Effector memory CD4-positive, alpha-beta T cell (primary cell): ENCODE data around the gene NUP54.

Experiments
- DNase-seq, 3 donors: peaks; one replicate each; pipeline ENCODE4 v3.0.0-alpha.2; 2020
- H3K27ac ChIP-seq: 2 replicates; pipeline ENCODE4 v1.7.0; 2013; ENCODE audit warnings: mild to moderate bottlenecking, low read length, moderate library complexity; ENCODE audit not compliant: insufficient read depth, poor library complexity, severe bottlenecking
- H3K27me3 ChIP-seq: replicated peaks from 2 replicates; pipeline ENCODE4 v1.7.0; 2013; ENCODE audit warnings: mild to moderate bottlenecking, low read length; ENCODE audit not compliant: insufficient read depth, control insufficient read depth, poor library complexity, severe bottlenecking
- H3K36me3 ChIP-seq: 2 replicates; pipeline ENCODE4 v1.7.0; 2013; ENCODE audit warnings: mild to moderate bottlenecking, low read length, moderate library complexity; ENCODE audit not compliant: control insufficient read depth, insufficient read depth
- H3K4me1 ChIP-seq: 2 replicates; pipeline ENCODE4 v1.7.0; 2013; ENCODE audit warnings: low read length, mild to moderate bottlenecking; ENCODE audit not compliant: control insufficient read depth, insufficient read depth, poor library complexity, severe bottlenecking
- H3K4me3 ChIP-seq: 2 replicates; pipeline ENCODE4 v1.7.0; 2013; ENCODE audit warnings: low read length, low read depth, mild to moderate bottlenecking; ENCODE audit not compliant: insufficient read depth, poor library complexity, severe bottlenecking
- H3K9me3 ChIP-seq: 2 replicates; pipeline ENCODE4 v1.7.0; 2013; ENCODE audit warnings: mild to moderate bottlenecking, low read length, moderate library complexity; ENCODE audit not compliant: control insufficient read depth

The NUP54 gene

GRCh38 chr4:76108467-76109181 is 39.6 kb downstream of the NUP54 start:
- no peaks in the 10 kb centered on the region for H3K4me1 ChIP-seq
- no peaks in the 10 kb centered on the region for H3K9me3 ChIP-seq
- H3K4me3 ChIP-seq = no peak overlapping the region
- DNase-seq = no peak
- H3K36me3 ChIP-seq = no peaks in the 10 kb centered on the region
- H3K27me3 ChIP-seq = no peaks in the 10 kb centered on the region
- no peak overlapping the region for H3K27ac ChIP-seq

- no peak overlapping the region for H3K27ac ChIP-seq
- H3K4me3 ChIP-seq = no peak overlapping the region
- DNase-seq = no peak
- no peaks in the 10 kb centered on the region for H3K27me3 ChIP-seq
- H3K4me1 ChIP-seq = no peaks in the 10 kb centered on the region
- H3K9me3 ChIP-seq = no peaks in the 10 kb centered on the region
- no peaks in the 10 kb centered on the region for H3K36me3 ChIP-seq
These were observed 41.8 kb downstream of the NUP54 start for GRCh38 chr4:76106442-76106841.

GRCh38 chr4:76105652-76106051 is 42.5 kb downstream of the NUP54 start:
- DNase-seq = no peak
- H3K36me3 ChIP-seq = no peaks in the 10 kb centered on the region
- H3K27me3 ChIP-seq = no peaks in the 10 kb centered on the region
- no peaks in the 10 kb centered on the region for H3K9me3 ChIP-seq
- H3K4me3 ChIP-seq = no peak overlapping the region
- no peak overlapping the region for H3K27ac ChIP-seq
- no peaks in the 10 kb centered on the region for H3K4me1 ChIP-seq

- no peak for DNase-seq
- no peak overlapping the region for H3K4me3 ChIP-seq
- no peaks in the 10 kb centered on the region for H3K36me3 ChIP-seq
- no peaks in the 10 kb centered on the region for H3K27me3 ChIP-seq
- no peaks in the 10 kb centered on the region for H3K4me1 ChIP-seq
- H3K27ac ChIP-seq = no peak overlapping the region
- H3K9me3 ChIP-seq = no peaks in the 10 kb centered on the region
These were observed 52.1 kb downstream of the NUP54 start for GRCh38 chr4:76096076-76096475.

- H3K36me3 ChIP-seq = no peaks in the 10 kb centered on the region
- no peak overlapping the region for H3K4me3 ChIP-seq
- no peak overlapping the region for H3K27ac ChIP-seq
- no peaks in the 10 kb centered on the region for H3K4me1 ChIP-seq
- no peaks in the 10 kb centered on the region for H3K9me3 ChIP-seq
- no peak for DNase-seq
- no peaks in the 10 kb centered on the region for H3K27me3 ChIP-seq
These were observed 52.6 kb downstream of the NUP54 start for GRCh38 chr4:76095568-76095967.

- Histone ChIP-seq H3K36me3 (no peaks in the 10 kb centered on the region), H3K27me3 (no peaks in the 10 kb centered on the region), H3K27ac (no peak overlapping the region), H3K4me3 (no peak overlapping the region), H3K4me1 (no peaks in the 10 kb centered on the region), H3K9me3 (no peaks in the 10 kb centered on the region)
- DNase-seq = no peak
These were observed 57.1 kb downstream of the NUP54 start for GRCh38 chr4:76091052-76091451.

GRCh38 chr4:76090241-76090691 is 57.9 kb downstream of the NUP54 start:
- no peaks in the 10 kb centered on the region for H3K36me3 ChIP-seq
- DNase-seq = no peak
- H3K27ac ChIP-seq = no peak overlapping the region
- H3K4me3 ChIP-seq = no peak overlapping the region
- no peaks in the 10 kb centered on the region for H3K27me3 ChIP-seq
- H3K9me3 ChIP-seq = no peaks in the 10 kb centered on the region
- H3K4me1 ChIP-seq = no peaks in the 10 kb centered on the region

GRCh38 chr4:76088719-76089118 is 59.5 kb downstream of the NUP54 start:
- H3K4me1 ChIP-seq = no peaks in the 10 kb centered on the region
- no peak overlapping the region for H3K27ac ChIP-seq
- no peaks in the 10 kb centered on the region for H3K27me3 ChIP-seq
- no peaks in the 10 kb centered on the region for H3K36me3 ChIP-seq
- no peak overlapping the region for H3K4me3 ChIP-seq
- H3K9me3 ChIP-seq = no peaks in the 10 kb centered on the region
- no peak for DNase-seq

- Histone ChIP-seq H3K27ac (no peak overlapping the region), H3K27me3 (no peaks in the 10 kb centered on the region), H3K4me3 (no peak overlapping the region), H3K36me3 (no peaks in the 10 kb centered on the region), H3K9me3 (no peaks in the 10 kb centered on the region), H3K4me1 (no peaks in the 10 kb centered on the region)
- DNase-seq = no peak
These were observed 61.0 kb downstream of the NUP54 start for GRCh38 chr4:76087007-76087769.

GRCh38 chr4:76084542-76084941 is 63.7 kb downstream of the NUP54 start:
- Histone ChIP-seq H3K27ac (no peak overlapping the region), H3K27me3 (no peaks in the 10 kb centered on the region), H3K9me3 (no peaks in the 10 kb centered on the region), H3K4me1 (no peaks in the 10 kb centered on the region), H3K4me3 (no peak overlapping the region), H3K36me3 (no peaks in the 10 kb centered on the region)
- DNase-seq = no peak
